A549 treated with dexamethasone at 1 μM for 4 hours (cell line): ENCODE results near the gene HES3. TPM values are rescaled to one million over a fixed set of nuclear protein-coding genes. Genes with fewer than 3 reads are reported as not detected.

Experiments used
- total RNA-seq: library from RNA; stranded (reverse); fragments of 200-300 nt; extraction: Qiagen RNA extraction; gene quantifications from 5 replicates; pipeline ENCODE4 v1.2.3, GENCODE V29; 2022

HES3 gene, protein sequence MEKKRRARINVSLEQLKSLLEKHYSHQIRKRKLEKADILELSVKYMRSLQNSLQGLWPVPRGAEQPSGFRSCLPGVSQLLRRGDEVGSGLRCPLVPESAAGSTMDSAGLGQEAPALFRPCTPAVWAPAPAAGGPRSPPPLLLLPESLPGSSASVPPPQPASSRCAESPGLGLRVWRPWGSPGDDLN
- not detected in 5 replicates for total RNA-seq

DNA sequence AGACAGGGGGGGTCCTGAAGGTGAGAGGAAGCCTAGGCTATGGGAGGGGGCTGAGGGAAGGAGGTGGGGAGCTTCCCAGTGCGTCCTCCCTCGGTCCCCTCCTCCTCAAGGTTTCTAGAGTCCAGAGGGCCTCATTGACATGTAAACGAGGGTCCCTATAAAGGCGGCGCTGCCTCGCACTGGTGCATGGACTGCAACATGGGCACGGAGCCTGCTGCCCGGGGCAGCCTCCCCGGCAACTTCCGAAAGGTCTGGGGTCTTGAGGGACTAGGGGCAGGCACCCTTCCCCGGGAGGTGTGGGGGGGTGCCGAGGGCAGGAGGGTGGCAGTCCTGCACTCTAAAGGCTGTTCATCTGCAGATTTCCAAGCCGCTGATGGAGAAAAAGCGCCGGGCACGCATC lies at the start of gene HES3:
Gene HES3, plus strand, starts transcription at position 187 of the 400 bp plus-strand sequence. Its CDS starts 187 bp downstream, at position 374.

DNA sequence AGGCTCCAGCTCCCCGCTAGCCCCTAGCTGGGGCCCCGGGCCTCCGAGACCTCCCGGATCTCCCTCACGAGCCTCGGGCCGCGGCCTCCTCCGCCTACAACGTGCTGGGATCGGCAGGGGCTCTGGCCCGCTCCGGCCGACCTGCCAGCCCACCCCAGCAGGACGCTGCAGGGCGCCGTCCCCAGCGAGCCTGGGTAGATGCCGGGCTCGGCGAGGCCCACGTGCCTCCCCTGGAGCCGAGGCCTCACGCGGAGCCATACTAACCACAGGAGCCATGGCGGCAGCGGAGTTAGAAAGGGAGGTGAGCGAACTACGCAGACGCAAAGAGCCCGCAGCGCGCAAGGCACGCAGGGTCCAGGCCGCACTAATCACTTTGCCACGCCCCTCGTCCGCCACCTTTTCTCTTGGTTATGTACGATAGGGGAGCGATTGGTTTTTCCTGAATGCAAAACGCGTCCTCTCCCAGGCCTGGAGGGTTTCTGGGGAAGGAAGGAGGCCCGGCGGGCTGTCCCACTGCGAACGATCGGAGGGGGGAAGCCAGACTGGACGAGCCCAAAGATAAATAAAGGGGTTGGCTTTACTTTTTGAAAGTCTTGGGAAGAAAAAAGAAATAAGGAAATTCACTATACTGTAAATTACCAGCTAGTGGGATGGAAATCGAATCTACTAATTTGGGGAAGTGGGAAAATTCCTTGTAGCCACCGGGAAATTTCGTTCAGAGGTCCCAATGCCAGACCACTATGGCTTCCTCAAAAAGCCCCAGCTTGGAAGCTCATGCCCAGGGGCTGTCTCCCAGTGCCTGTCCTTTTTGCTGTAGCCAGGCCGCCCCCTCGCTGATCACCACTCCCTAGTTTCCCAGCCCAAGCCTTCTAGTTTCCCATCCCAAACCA lies 44.4 kb upstream of the HES3 start, which contains the start of gene RPL22:
Gene RPL22, minus strand, starts transcription at position 298 of the 890 bp plus-strand sequence. Its CDS starts 22 bp downstream, at position 276.

DNA sequence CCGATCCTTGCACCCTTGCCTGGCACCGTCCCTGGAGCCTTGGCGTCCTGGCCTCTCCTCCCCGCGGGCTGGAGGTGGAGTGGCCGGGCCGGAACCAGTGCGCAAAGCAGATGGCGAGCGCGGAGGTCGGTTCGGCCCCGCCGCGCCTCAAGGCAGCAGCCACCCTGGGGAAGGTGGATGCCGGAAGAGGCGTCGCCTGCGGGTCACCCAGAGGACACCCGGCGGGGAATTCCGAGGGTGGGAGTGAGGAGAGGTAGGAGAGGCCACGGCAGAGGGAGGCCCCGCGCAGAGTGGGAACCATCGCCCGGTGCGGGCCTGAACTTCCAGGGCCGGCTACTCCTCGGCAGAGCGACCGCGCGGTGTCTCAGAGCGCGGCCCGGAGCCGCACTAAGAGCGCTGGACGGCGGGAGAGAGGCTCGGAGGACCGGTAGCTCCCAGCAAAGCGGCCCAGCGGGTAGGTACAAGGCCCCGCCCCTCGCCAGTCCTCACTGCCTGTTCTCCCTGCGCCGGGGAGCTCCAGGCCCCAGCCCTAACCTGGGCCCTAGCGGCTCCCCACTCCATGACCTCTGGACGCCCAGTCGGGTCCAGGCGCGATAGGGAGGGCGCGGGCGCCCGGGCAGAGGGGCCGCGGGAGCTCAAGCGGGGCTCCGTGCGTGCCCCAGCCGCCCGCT lies 38.0 kb upstream of the HES3 start, which contains the start of gene RNF207:
Gene RNF207, plus strand, starts transcription at position 271 of the 671 bp plus-strand sequence. CDS start 417 bp downstream, outside the sequence.

DNA sequence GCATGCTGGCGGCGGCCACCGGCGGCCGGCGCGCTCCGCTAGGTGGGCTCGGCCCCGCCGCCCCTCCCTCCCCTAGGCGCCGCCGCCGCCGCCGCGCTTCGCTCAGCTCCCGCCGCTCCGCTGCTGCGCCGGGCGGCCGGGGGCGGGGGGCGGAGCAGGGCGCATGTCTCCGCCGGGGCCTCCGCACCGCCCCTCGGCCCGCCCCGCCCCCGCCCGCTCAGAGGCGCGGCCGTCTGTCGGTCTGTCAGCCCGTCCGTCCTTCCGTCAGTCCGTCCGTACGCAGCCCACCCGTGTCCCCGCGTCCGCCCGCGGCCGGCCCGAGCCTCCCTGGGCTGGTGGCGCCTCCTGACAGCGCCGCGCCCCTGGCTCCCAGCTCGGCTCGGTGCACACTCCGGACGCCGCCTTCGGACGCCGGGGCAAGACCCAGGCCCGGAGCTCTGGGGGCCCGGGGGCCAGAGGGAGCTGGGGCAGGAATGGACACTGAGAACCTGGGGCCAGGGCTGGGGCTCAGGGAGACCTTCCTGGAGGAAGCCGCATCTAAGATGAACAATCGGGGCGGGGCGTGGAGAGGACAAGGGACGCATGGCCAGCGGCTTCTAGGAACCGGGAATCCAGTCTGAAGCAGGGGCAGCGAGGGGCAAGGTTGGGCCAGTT lies 17.1 kb downstream of the HES3 start, which contains the start of gene GPR153:
Gene GPR153, minus strand, starts transcription at position 138 of the 654 bp plus-strand sequence. CDS start 6,193 bp downstream, outside the sequence.

Other genes starting within 250 kb of the HES3 start
- gene KCNAB2, start 198.3 kb upstream of the HES3 start, total RNA-seq: 5.8 to 8.5 TPM (median 8.0 TPM) in 5 replicates
- 1.5 to 2.9 TPM (median 2.6 TPM) in 5 replicates for gene CHD5, start 63.9 kb upstream of the HES3 start, total RNA-seq
- 375 to 474 TPM (median 408 TPM) in 5 replicates for gene RPL22, start 44.6 kb upstream of the HES3 start, total RNA-seq
- 7.8 to 15.3 TPM (median 10.9 TPM) in 5 replicates for gene RNF207, start 38.1 kb upstream of the HES3 start, total RNA-seq
- gene ICMT, start 8.2 kb upstream of the HES3 start, total RNA-seq: 46.8 to 62.1 TPM (median 60.7 TPM) in 5 replicates
- gene GPR153, start 16.9 kb downstream of the HES3 start, total RNA-seq: 4.0 to 6.7 TPM (median 6.0 TPM) in 5 replicates
- 73.4 to 116 TPM (median 104 TPM) in 5 replicates for gene ACOT7, start 149.6 kb downstream of the HES3 start, total RNA-seq
- 3.2 to 5.9 TPM (median 5.1 TPM) in 5 replicates for gene HES2, start 175.7 kb downstream of the HES3 start, total RNA-seq
- 0.34 to 1.2 TPM (median 0.77 TPM) in 5 replicates for gene ESPN, start 180.6 kb downstream of the HES3 start, total RNA-seq
- gene TNFRSF25, start 222.0 kb downstream of the HES3 start, total RNA-seq: 1.6 to 4.5 TPM (median 3.2 TPM) in 5 replicates
- 2.2 to 4.7 TPM (median 3.6 TPM) in 5 replicates for gene PLEKHG5, start 247.5 kb downstream of the HES3 start, total RNA-seq